Measurements from ENCODE around the gene PTGER3.
"Not testable (repeated sequence)": the region's sequence is repeated elsewhere in the genome, so short reads cannot be mapped to it uniquely, and the experiment has no call there.

Gene PTGER3

GRCh38 chr1:71001624-71002023, 46.0 kb downstream of the PTGER3 start:
- DNase-seq, result no peak

DNA sequence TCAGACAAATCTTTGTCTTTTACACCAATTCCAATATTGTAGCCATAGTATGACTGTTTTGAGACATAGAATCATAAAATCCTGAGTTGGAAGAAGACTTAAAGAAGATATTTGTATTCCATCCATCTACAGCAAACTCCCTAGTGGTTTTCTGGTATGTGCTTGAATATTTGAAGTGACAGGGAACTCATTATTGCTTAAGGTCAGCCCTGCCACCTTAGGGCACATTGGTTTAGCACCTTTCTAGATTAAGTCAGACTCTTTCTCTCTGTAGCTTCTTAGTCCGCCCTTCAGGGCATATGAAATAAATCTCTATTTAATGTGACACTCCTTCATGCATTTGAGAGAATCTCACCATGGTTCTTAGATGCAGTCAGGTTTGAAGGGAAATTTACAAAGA, 49.8 kb downstream of the PTGER3 start:
- DNase-seq, result no peak

GRCh38 chr1:70994753-70995268, 52.8 kb downstream of the PTGER3 start:
- no peak for DNase-seq

DNA sequence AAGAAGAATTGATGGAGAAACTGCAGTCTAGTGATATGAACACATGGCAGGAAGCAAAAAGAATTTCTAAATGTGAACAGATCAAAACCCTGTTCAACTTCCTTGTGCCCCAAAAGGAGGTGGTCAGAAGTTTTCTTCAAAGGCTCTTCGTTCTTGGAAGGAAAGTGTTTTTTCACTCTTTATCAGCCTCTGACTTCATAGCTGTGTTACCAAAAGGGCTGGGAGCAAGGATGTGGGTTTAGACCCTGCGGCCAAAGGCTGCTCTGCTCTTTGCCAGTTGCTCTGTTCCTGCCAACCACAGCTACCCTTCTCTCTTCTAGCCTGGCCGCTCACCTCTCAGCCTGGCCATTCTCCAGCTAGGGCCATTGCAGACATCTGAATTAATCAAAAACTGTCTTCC, 53.8 kb downstream of the PTGER3 start:
- DNase-seq, result no peak

DNA sequence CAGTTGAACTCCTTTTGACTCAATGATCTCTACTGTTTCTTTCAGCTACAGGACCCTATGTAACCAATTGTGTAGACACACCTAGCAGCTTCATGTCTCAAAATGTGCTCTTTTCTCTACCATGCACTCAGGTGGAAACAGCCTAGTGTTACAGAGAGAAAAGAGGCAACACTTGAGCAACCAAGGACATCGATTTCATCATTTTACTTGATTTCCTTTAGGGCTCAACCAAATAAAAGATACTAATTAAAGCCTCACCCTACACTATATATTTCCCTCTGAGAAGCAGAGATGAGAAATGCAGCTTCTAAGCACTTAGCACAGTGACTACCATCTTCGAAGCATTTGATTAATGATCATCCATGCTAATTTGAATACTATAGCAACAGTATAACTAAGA, 55.1 kb downstream of the PTGER3 start:
- DNase-seq, result no peak

- no peak for DNase-seq
Measured at GRCh38 chr1:70990469-70991253, 57.0 kb downstream of the PTGER3 start.

GRCh38 chr1:70987497-70987896, 60.1 kb downstream of the PTGER3 start:
- DNase-seq, result no peak

DNA sequence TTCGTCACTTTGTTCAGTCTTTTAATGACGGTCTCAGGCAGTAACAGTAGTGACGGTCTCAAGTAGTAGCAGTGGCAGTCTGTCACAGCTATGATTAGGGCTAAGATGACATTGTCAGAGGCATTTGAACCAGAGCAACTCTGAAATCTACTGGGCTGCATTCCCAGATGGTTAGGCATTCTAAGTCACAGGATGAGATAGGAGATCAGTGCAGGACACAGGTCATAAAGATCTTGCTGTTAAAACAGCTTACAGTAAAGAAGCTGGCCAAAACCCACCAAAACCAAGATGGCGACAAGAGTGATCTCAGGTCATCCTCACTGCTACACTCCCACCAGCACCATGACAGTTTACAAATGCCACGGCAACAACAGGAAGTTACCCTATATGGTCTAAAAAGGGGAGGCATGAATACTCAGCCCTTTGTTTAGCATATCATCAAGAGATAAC, 61.8 kb downstream of the PTGER3 start:
- DNase-seq, result not testable (repeated sequence)

GRCh38 chr1:70985278-70985677, 62.3 kb downstream of the PTGER3 start:
- not testable (repeated sequence) for DNase-seq

- no peak for DNase-seq
Measured at GRCh38 chr1:70980361-70980760, 67.3 kb downstream of the PTGER3 start.

GRCh38 chr1:70979881-70980280, 67.7 kb downstream of the PTGER3 start:
- no peak for DNase-seq

GRCh38 chr1:70979313-70979712, 68.3 kb downstream of the PTGER3 start:
- DNase-seq, result no peak

- DNase-seq, result no peak
Measured at GRCh38 chr1:70978623-70979022, 69.0 kb downstream of the PTGER3 start.

GRCh38 chr1:70977575-70977974, 70.0 kb downstream of the PTGER3 start:
- DNase-seq, result no peak

GRCh38 chr1:70977041-70977440, 70.6 kb downstream of the PTGER3 start:
- DNase-seq, result no peak

GRCh38 chr1:70973754-70974153, 73.9 kb downstream of the PTGER3 start:
- no peak for DNase-seq

- no peak for DNase-seq
Measured at GRCh38 chr1:70970407-70970806, 77.2 kb downstream of the PTGER3 start.

DNA sequence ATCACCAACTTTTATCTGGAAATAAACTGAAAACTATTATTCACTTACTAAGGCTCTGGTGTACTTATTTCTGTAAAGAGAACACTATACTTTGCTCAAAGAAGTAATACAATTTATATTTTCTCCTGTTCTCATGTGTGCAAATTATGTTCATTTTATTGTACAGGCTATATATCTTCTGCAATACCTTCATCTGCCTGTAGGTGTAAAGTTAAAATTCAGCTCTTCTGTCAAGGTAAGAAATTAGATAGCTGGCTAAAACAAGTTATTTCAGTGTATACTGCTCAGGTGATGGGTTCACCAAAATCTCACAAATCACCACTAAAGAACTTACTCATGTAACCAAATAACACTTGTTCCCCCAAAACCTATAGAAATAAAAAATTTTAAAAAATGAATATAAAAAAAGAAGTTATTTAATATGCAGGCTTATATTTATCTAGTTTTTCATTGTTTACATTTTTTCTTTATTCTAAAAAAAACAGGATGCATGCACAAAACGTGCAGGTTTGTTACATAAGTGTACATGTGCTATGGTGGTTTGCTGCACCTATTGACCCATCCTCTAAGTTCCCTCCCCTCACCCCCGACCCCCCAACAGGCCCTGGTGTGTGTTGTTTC, 81.5 kb downstream of the PTGER3 start:
- DNase-seq, result no peak

- DNase-seq, result no peak
Measured at GRCh38 chr1:70963374-70963773, 84.2 kb downstream of the PTGER3 start.

GRCh38 chr1:70961374-70961975, 86.1 kb downstream of the PTGER3 start:
- no peak for DNase-seq

- no peak for DNase-seq
Measured at GRCh38 chr1:70948396-70949017, 99.1 kb downstream of the PTGER3 start.

GRCh38 chr1:70947835-70948234, 99.8 kb downstream of the PTGER3 start:
- DNase-seq, result no peak

- DNase-seq, result no peak
Measured at GRCh38 chr1:70945676-70946075, 101.9 kb downstream of the PTGER3 start.
